Transverse colon (tissue), 4 donors: ENCODE data around the gene SLC6A17. TPM values are rescaled to one million over a fixed set of nuclear protein-coding genes. Genes with fewer than 3 reads are reported as not detected.

Experiments
- DNase-seq: peaks from one replicate; pipeline ENCODE4 v3.0.0-alpha.2; 2019
- H3K27ac ChIP-seq, 4 donors: fragments of 200-600 bp; sonication (generic); 2 replicates each; pipeline ENCODE4 v1.5.1; 2016 to 2018; ENCODE audit warnings: inconsistent platforms in 4 of 4
- H3K27me3 ChIP-seq: fragments of 200-600 bp; sonication (generic); 2 replicates; pipeline ENCODE4 v1.5.1; 2017; ENCODE audit warnings: inconsistent platforms
- H3K36me3 ChIP-seq, 4 donors: fragments of 200-600 bp; sonication (generic); 2 replicates each; pipeline ENCODE4 v1.5.1; 2017 to 2019; ENCODE audit warnings: inconsistent platforms in 4 of 4
- H3K4me1 ChIP-seq, 4 donors: fragments of 200-600 bp; sonication (generic); 2 replicates each; pipeline ENCODE4 v1.5.1; 2017 to 2020; ENCODE audit warnings: inconsistent platforms in 4 of 4
- H3K4me3 ChIP-seq, 4 donors: fragments of 200-600 bp; sonication (generic); 1 replicate in 1 of 4; 2 replicates in 3 of 4; pipeline versions ENCODE4 v1.5.1 to v1.6.1; 2017 to 2019; ENCODE audit warnings: inconsistent platforms in 4 of 4
- H3K9me3 ChIP-seq, 2 donors: fragments of 200-600 bp; sonication (generic); 2 replicates each; pipeline ENCODE4 v1.5.1; 2017 to 2019; ENCODE audit warnings: inconsistent platforms in 2 of 2
- CTCF ChIP-seq, 5 experiments: fragments of 200-600 bp in 3 of 5; fragments of 450-650 bp in 2 of 5; sonication (generic) in 3 of 5; IDR thresholded peaks; 1 replicate in 2 of 5; 2 replicates in 3 of 5; pipeline ENCODE4 v1.5.1; 2016 to 2017; ENCODE audit warnings: antibody characterized with exemption in 5 of 5, inconsistent platforms in 3 of 5, mild to moderate bottlenecking in 2 of 5, moderate library complexity in 1 of 5
- EP300 ChIP-seq: sonication (generic); formaldehyde crosslinking; IDR thresholded peaks from one replicate; pipeline ENCODE4 v1.6.1; 2017; ENCODE audit warnings: antibody characterized with exemption, low read depth
- POLR2A ChIP-seq: fragments of 450-650 bp; IDR thresholded peaks from one replicate; pipeline ENCODE4 v1.6.1; 2016; ENCODE audit warnings: antibody characterized with exemption, mild to moderate bottlenecking, moderate library complexity
- POLR2AphosphoS5 ChIP-seq, 3 donors: sonication (generic); formaldehyde crosslinking; IDR thresholded peaks; one replicate each; pipeline ENCODE4 v1.6.1; 2016; ENCODE audit warnings: antibody characterized with exemption in 3 of 3
- WGBS, 2 donors: methylation state at CpG; one replicate each; pipeline ENCODE4 v1.1.5; 2018; ENCODE audit warnings: low coverage in 1 of 2; 5-methylcytosine and 5-hydroxymethylcytosine counted together
- in situ Hi-C, 4 donors: fragments of 200-750 bp; cut with MboI; loops; one replicate each; pipeline versions ENCODE4 v1.15.0 to v1.15.1; 2017; ENCODE audit warnings: low sequenced_read_pairs in 3 of 4, low pct_ligation_motif_present in 1 of 4, low pct_unique_long_range_greater_than_20kb in 1 of 4
- intact Hi-C: fragments of 100-400 bp; cut with DNase I; formaldehyde crosslinking; loops from one replicate; pipeline ENCODE4 v1.15.1; 2023; ENCODE audit warnings: low total_unique reads
- total RNA-seq, 4 donors: library from RNA; depleted of rRNA; stranded (reverse); fragments of >200 nt; gene quantifications; one replicate each; pipeline ENCODE4 v1.1.0, GENCODE V29; 2016

The SLC6A17 gene
- total RNA-seq, 4 donors from 2014 or later = under 0.01 to 0.37 (median 0.14) TPM; not detected in 1

GRCh38 chr1:110186558-110186957 is 36.3 kb downstream of the SLC6A17 start:
- peaks cover 0 to 10% (median 0%) of the 10 kb centered on the region in 4 donors for H3K4me1 ChIP-seq
- H3K36me3 ChIP-seq = no peaks in the 10 kb centered on the region
- H3K9me3 ChIP-seq = no peaks in the 10 kb centered on the region
- H3K27me3 ChIP-seq = no peaks in the 10 kb centered on the region
- intact Hi-C loops (no loop called here), in situ Hi-C loops (no loop called here)
- no peak overlapping the region for H3K4me3 ChIP-seq
- DNase-seq = no peak
- WGBS, 2 donors = 21 to 36% methylated on average over 5 of the region's 5 CpGs
- no peak overlapping the region for H3K27ac ChIP-seq
- TF ChIP-seq POLR2A (no peak), CTCF (IDR thresholded peaks at IDR 0.05) (no peak), EP300 (no peak), POLR2AphosphoS5 (IDR thresholded peaks at IDR 0.05) (no peak)

- 76 to 91% methylated on average over 8 to 10 of the region's 10 CpGs for WGBS, 2 donors
- Histone ChIP-seq H3K27ac (peak overlapping the region in 2 of 4 donors; percentile 36 to 58), H3K4me3 (no peak overlapping the region), H3K36me3 (no peaks in the 10 kb centered on the region), H3K9me3 (no peaks in the 10 kb centered on the region), H3K27me3 (no peaks in the 10 kb centered on the region), H3K4me1 (peaks cover 0 to 10% (median 0%) of the 10 kb centered on the region in 4 donors)
- intact Hi-C loops = no loop called here
- TF ChIP-seq POLR2AphosphoS5 (IDR thresholded peaks at IDR 0.05) (no peak), EP300 (no peak), CTCF (IDR thresholded peaks at IDR 0.05) (no peak), POLR2A (no peak)
- in situ Hi-C loops = no loop called here
- DNase-seq = no peak
Measured at GRCh38 chr1:110187139-110187890, 37.0 kb downstream of the SLC6A17 start.

- intact Hi-C loops = no loop called here
- TF ChIP-seq CTCF (IDR thresholded peaks at IDR 0.05) (no peak), EP300 (no peak), POLR2A (no peak), POLR2AphosphoS5 (IDR thresholded peaks at IDR 0.05) (no peak)
- no peaks in the 10 kb centered on the region for H3K9me3 ChIP-seq
- WGBS, 2 donors = 50 to 57% methylated on average over 2 to 6 of the region's 6 CpGs
- DNase-seq = no peak
- in situ Hi-C loops = no loop called here
- no peak overlapping the region for H3K4me3 ChIP-seq
- no peaks in the 10 kb centered on the region for H3K36me3 ChIP-seq
- H3K27ac ChIP-seq = peak overlapping the region in 2 of 4 donors; percentile 36 to 58
- H3K27me3 ChIP-seq = no peaks in the 10 kb centered on the region
- H3K4me1 ChIP-seq = peaks cover 0 to 10% (median 0%) of the 10 kb centered on the region in 4 donors
Measured at GRCh38 chr1:110188035-110188618, 37.8 kb downstream of the SLC6A17 start.

- Histone ChIP-seq H3K36me3 (no peaks in the 10 kb centered on the region), H3K9me3 (no peaks in the 10 kb centered on the region), H3K4me3 (no peak overlapping the region), H3K27ac (no peak overlapping the region), H3K4me1 (peaks cover 0 to 10% (median 0%) of the 10 kb centered on the region in 4 donors), H3K27me3 (no peaks in the 10 kb centered on the region)
- WGBS, 2 donors = 78 to 82% methylated on average over 4 to 6 of the region's 6 CpGs
- intact Hi-C loops = no loop called here
- no peak for DNase-seq
- TF ChIP-seq POLR2A (no peak), CTCF (IDR thresholded peaks at IDR 0.05) (no peak), EP300 (no peak), POLR2AphosphoS5 (IDR thresholded peaks at IDR 0.05) (no peak)
- in situ Hi-C loops = no loop called here
Measured at GRCh38 chr1:110189181-110189580, 38.9 kb downstream of the SLC6A17 start.
